ENCODE measurements around the gene CALM1.

Gene CALM1

DNA sequence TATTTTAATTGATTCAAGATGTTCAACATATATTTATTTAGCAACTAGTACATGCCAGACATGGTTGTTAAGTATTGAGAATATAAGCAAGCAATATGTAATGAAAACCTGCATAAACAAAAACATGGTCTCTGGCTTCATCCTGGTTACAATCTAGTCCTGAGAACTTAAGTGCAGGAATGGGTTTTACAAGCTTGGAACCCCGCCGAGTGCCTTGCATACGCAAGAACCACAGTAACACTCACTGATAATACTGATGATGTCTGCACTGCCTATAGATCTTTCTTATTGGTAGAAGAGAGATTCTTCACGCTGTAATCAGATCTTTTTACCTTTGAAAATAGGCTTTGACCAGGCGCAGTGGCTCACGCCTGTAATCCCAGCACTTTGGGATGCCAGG is 22.9 kb upstream of the CALM1 start:
- no peaks in the 10 kb centered on the region for H3K9me3 ChIP-seq (replicated peaks; ENCODE audit: low read length)
- H3K9ac ChIP-seq (ENCODE audit: low read depth, low read length): no peak overlapping the region

DNA sequence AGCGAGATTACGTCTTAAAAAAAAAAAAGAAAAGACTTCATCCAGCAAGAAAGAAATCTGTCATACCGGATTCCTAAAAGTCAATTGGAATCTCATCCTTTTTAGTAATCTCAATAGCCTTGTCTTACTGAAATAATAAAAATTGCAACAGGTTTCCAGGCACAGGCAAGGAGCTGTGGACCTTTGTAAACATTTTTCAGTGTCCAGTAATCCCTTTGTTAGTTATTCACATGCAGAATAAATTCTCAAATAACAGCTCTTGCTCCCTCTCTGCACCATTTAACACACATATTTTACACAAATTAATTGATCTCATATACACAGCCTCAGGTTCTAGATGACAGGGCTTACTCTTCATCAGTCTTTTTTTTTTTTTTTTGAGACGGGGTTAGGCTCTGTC is 22.0 kb upstream of the CALM1 start:
- Histone ChIP-seq H3K4me1 (ENCODE audit: control insufficient read depth, insufficient read depth, low read length) (no peaks in the 10 kb centered on the region), H3K27me3 (ENCODE audit: control insufficient read depth, insufficient read depth, low read length) (no peaks in the 10 kb centered on the region), H3K4me2 (ENCODE audit: low read length) (no peak overlapping the region), H3K36me3 (ENCODE audit: insufficient read depth, low read length) (no peaks in the 10 kb centered on the region), H3K4me3 (ENCODE audit: low read length) (no peak overlapping the region), H3K9me3 (replicated peaks; ENCODE audit: low read length) (no peaks in the 10 kb centered on the region), H3K9ac (ENCODE audit: low read depth, low read length) (no peak overlapping the region)

More for the DNA sequence above, 22.9 kb upstream of the CALM1 start:
- no peak overlapping the region for H3K4me3 ChIP-seq (ENCODE audit: low read length)
- H3K4me2 ChIP-seq (ENCODE audit: low read length): no peak overlapping the region
- H3K27me3 ChIP-seq (ENCODE audit: control insufficient read depth, insufficient read depth, low read length): no peaks in the 10 kb centered on the region
- H3K4me1 ChIP-seq (ENCODE audit: control insufficient read depth, insufficient read depth, low read length): no peaks in the 10 kb centered on the region
- no peaks in the 10 kb centered on the region for H3K36me3 ChIP-seq (ENCODE audit: insufficient read depth, low read length)

DNA sequence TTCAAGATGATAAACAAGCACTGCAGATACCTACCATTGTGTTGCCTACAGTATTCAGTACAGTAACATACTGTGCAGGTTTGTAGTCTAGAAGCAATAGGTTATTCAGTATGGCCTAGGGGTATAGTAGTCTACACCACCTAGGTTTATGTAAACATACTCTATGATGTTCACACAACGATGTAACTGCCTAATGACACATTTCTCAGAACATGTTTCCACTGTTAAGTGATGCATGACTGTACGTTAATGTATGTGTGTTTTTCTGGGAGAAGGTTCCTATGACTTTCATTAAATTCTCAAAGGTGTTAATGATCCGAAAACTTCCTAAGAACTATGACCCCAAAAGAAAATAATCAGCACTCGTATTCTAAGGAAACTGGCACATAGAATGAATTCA is 20.9 kb upstream of the CALM1 start:
- Histone ChIP-seq H3K4me2 (ENCODE audit: low read length) (no peak overlapping the region), H3K36me3 (ENCODE audit: insufficient read depth, low read length) (no peaks in the 10 kb centered on the region), H3K4me1 (ENCODE audit: control insufficient read depth, insufficient read depth, low read length) (no peaks in the 10 kb centered on the region)

DNA sequence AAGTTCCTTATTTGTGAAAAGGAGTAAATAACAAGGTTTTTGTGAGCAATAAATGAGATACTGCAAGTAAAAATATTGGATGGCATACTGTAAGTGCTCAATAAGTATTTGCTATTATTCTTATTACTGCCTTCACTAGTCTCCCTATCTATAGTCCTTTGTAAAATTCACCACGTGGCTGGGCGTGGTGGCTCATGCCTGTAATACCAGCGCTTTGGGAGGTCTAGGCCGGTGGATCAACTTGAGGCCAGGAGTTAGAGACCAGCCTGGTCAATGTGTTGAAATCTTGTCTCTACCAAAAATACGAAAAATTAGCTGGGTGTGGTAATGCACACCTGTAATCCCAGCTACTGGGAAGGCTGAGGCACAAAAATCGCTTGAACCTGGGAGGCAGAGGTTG is 18.6 kb upstream of the CALM1 start:
- H3K4me3 ChIP-seq (ENCODE audit: low read length): no peak overlapping the region

More for the DNA sequence above, 20.9 kb upstream of the CALM1 start:
- no peak overlapping the region for H3K9ac ChIP-seq (ENCODE audit: low read depth, low read length)
- no peak overlapping the region for H3K4me3 ChIP-seq (ENCODE audit: low read length)
- no peaks in the 10 kb centered on the region for H3K9me3 ChIP-seq (replicated peaks; ENCODE audit: low read length)
- no peaks in the 10 kb centered on the region for H3K27me3 ChIP-seq (ENCODE audit: control insufficient read depth, insufficient read depth, low read length)

DNA sequence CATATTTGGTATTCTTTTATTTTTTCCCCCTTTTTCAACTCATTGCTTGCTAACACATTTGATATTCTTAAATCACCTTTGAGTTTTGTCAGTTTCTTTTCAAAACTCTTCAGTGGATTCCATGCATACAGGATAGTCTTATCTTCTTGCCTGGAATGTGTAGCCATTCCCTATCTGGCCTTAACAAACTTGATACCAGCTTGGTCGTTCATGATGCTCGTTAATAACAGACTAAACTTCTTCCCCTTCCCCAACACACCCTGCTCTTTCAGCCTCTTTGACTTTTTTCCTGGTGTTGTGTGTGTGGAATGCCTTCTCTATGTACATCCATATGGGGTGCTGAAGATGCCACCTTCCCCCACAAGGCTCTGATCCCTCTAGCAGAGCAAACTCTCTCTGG is 17.7 kb upstream of the CALM1 start:
- H3K27me3 ChIP-seq (ENCODE audit: control insufficient read depth, insufficient read depth, low read length): no peaks in the 10 kb centered on the region
- H3K4me3 ChIP-seq (ENCODE audit: low read length): no peak overlapping the region
- H3K9me3 ChIP-seq (replicated peaks; ENCODE audit: low read length): no peaks in the 10 kb centered on the region
- no peak overlapping the region for H3K4me2 ChIP-seq (ENCODE audit: low read length)
- H3K9ac ChIP-seq (ENCODE audit: low read depth, low read length): no peak overlapping the region
- no peaks in the 10 kb centered on the region for H3K36me3 ChIP-seq (ENCODE audit: insufficient read depth, low read length)
- H3K4me1 ChIP-seq (ENCODE audit: control insufficient read depth, insufficient read depth, low read length): peaks cover 17% of the 10 kb centered on the region

More for the DNA sequence above, 18.6 kb upstream of the CALM1 start:
- H3K27me3 ChIP-seq (ENCODE audit: control insufficient read depth, insufficient read depth, low read length): no peaks in the 10 kb centered on the region
- no peak overlapping the region for H3K4me2 ChIP-seq (ENCODE audit: low read length)
- no peaks in the 10 kb centered on the region for H3K36me3 ChIP-seq (ENCODE audit: insufficient read depth, low read length)
- H3K4me1 ChIP-seq (ENCODE audit: control insufficient read depth, insufficient read depth, low read length): peaks cover 9% of the 10 kb centered on the region
- no peak overlapping the region for H3K9ac ChIP-seq (ENCODE audit: low read depth, low read length)
- H3K9me3 ChIP-seq (replicated peaks; ENCODE audit: low read length): no peaks in the 10 kb centered on the region

DNA sequence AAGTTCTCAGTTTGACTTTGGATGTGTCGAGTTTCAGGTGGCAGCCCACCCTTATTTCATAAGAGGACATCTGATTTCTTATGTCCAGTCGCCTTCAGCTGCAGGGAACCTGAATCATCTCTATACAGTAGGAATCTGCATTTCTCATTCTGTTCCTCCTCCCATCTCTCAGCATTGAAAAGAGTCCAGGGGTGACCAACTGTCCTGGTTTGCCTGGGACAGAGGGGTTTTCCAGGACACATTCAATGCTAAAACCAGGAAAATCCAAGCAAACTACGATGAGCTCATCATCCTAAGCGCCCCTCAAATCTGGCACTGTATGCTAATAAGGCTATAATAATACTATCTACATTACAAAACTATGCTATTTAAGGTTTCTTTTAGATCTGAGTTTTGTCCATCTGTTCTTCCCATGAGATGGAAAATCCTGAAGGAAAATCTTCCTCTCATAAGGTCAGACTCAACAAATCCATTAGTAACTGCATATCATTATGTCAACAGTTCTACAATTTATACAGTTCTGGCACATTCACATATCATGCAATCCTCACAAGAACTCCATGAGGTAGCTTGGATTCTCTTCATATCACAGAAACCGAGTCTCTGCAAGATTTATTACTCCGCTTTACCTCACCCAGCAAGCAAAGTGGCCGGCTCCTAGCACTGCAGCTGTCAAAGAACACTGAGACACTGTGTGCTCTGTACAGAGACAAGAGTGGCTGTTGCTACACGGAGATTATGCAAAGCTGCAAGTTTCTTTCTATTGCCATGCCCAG is 15.6 kb upstream of the CALM1 start:
- Histone ChIP-seq H3K36me3 (ENCODE audit: insufficient read depth, low read length) (no peaks in the 10 kb centered on the region), H3K4me3 (ENCODE audit: low read length) (no peak overlapping the region), H3K27me3 (ENCODE audit: control insufficient read depth, insufficient read depth, low read length) (no peaks in the 10 kb centered on the region), H3K9ac (ENCODE audit: low read depth, low read length) (no peak overlapping the region), H3K4me1 (ENCODE audit: control insufficient read depth, insufficient read depth, low read length) (peaks cover 28% of the 10 kb centered on the region), H3K9me3 (replicated peaks; ENCODE audit: low read length) (no peaks in the 10 kb centered on the region), H3K4me2 (ENCODE audit: low read length) (peak overlapping the region; percentile 92)

DNA sequence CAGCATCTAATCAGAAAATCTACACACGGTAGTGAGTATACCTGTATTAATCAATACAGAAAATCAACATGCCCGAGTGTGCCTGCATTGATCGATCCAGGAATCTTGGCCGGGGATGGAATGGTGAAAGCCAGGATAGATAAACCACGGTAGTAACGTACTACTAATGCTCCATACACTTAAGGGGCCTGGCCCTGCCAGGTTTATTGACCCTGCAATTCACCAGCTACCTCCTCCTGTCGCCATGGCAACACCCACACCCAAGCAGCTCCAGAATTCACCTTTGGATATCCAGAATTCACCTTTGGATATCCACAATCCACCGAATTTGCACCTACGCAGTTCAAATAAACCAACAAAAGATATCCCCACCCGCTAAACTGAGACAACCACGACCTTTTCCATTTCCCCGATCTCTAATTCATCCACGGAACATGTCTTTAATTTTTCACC is 14.8 kb upstream of the CALM1 start:
- Histone ChIP-seq H3K9ac (ENCODE audit: low read depth, low read length) (peak overlapping the region; percentile 99), H3K4me3 (ENCODE audit: low read length) (peak overlapping the region; percentile 79), H3K36me3 (ENCODE audit: insufficient read depth, low read length) (no peaks in the 10 kb centered on the region), H3K4me2 (ENCODE audit: low read length) (peak overlapping the region; percentile 92), H3K27me3 (ENCODE audit: control insufficient read depth, insufficient read depth, low read length) (no peaks in the 10 kb centered on the region), H3K4me1 (ENCODE audit: control insufficient read depth, insufficient read depth, low read length) (peaks cover 28% of the 10 kb centered on the region), H3K9me3 (replicated peaks; ENCODE audit: low read length) (no peaks in the 10 kb centered on the region)

DNA sequence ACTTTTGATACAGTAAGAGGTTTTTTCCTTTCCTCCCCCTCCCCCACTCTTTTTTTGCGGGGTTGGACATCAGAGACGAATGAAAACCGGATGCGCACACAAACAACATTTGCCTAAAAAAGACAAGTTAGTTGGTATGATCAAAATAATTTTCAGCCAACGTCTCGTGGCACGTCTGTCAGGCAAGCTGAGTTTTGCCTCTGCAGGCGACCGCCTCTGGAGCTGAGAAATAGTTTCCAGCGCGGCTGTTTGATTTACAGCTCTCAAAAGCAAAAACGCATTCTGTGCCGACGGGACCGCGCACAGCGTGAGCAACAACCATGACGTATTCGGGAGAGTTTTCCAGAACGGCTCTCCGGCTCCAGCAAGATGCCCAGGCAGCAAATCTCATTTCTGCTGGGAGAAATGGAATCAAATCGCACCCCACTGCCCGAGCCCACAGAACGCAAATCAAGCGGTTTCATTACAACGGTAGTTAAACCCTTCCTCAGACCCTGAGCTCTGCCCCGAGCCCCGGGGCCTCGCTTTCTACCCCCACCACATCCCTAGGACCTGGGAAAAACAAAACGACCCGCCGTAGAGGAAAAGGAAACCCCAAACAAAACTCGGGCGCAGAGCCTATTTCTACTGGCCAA is 14.2 kb upstream of the CALM1 start:
- H3K4me2 ChIP-seq (ENCODE audit: low read length): peak overlapping the region; percentile 92
- no peaks in the 10 kb centered on the region for H3K9me3 ChIP-seq (replicated peaks; ENCODE audit: low read length)
- peaks cover 28% of the 10 kb centered on the region for H3K4me1 ChIP-seq (ENCODE audit: control insufficient read depth, insufficient read depth, low read length)
- H3K9ac ChIP-seq (ENCODE audit: low read depth, low read length): peak overlapping the region; percentile 99
- no peaks in the 10 kb centered on the region for H3K27me3 ChIP-seq (ENCODE audit: control insufficient read depth, insufficient read depth, low read length)
- H3K4me3 ChIP-seq (ENCODE audit: low read length): peak overlapping the region; percentile 79
- H3K36me3 ChIP-seq (ENCODE audit: insufficient read depth, low read length): no peaks in the 10 kb centered on the region

DNA sequence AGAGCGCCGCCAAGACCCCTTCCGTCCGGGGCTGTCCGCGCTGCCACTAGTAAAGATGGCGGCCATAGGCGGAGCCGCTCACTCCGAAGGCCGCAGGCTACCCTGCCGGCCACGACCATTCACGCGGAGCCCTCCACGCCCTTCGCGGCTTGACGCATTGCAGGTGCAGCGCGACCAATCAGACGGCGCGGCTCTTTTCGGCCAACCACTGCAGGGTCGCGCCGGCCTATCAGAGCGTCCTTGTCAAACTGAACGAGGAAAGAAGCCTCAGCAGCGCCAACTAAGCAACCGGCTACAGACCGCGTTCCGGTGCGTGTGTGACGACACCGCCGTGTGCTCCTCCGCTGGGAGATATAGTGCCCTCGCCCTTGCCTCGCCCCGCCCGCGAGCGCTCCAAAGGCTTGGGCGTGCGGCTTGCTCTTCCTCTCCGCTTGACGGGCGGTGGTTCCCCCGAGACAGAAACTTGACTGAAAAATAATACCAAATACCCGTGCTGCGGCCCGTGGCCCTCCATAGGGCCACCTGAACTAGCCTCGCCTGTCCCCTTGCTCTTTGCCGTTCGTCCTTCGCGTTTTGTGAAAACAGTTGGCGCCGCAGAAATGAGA is 13.6 kb upstream of the CALM1 start:
- H3K4me3 ChIP-seq (ENCODE audit: low read length): peak overlapping the region; percentile 79
- H3K27me3 ChIP-seq (ENCODE audit: control insufficient read depth, insufficient read depth, low read length): no peaks in the 10 kb centered on the region
- peak overlapping the region; percentile 99 for H3K9ac ChIP-seq (ENCODE audit: low read depth, low read length)
- no peaks in the 10 kb centered on the region for H3K9me3 ChIP-seq (replicated peaks; ENCODE audit: low read length)
- peaks cover 32% of the 10 kb centered on the region for H3K4me1 ChIP-seq (ENCODE audit: control insufficient read depth, insufficient read depth, low read length)
- no peaks in the 10 kb centered on the region for H3K36me3 ChIP-seq (ENCODE audit: insufficient read depth, low read length)
- peak overlapping the region; percentile 92 for H3K4me2 ChIP-seq (ENCODE audit: low read length)

DNA sequence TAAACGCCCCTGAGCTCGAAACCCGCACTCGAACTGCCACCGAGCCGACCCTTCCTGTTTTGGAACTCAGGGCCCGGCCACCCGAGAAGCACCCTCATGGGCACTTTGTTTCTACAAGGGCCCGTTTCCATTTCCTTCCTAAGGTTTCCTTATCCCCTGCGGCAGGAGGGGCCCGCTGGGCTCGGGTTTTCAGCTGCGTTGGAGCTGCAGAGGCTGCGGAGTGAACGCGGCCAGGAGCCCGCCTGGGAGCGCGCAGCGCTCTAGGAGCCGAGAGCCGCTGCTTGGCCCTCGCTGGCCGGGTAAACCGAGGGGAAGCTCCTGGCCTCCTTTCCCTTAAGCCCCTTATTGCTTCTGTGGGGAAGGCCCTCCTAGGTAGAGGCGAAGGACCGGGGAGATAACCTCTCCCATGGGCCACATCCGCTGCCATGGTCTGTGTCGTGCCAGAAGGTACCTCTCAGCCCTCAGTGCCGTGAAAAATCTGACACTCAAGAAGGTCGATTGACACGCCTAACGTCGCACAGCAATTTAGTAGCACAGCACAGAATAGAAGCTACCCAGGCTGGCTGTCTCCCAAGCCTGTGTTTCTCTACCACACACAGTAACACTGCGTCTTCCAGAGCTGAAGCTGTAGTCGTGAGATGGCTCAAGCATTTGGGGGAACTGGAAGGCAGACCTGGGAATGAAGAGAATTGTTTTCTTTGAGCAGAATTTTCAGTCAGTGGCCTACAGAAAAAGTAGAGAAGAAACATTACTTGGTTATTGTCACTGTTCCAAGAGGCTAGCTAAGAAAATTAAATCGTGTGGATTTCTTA is 12.9 kb upstream of the CALM1 start:
- H3K9ac ChIP-seq (ENCODE audit: low read depth, low read length): peak overlapping the region; percentile 92
- peaks cover 39% of the 10 kb centered on the region for H3K4me1 ChIP-seq (ENCODE audit: control insufficient read depth, insufficient read depth, low read length)

DNA sequence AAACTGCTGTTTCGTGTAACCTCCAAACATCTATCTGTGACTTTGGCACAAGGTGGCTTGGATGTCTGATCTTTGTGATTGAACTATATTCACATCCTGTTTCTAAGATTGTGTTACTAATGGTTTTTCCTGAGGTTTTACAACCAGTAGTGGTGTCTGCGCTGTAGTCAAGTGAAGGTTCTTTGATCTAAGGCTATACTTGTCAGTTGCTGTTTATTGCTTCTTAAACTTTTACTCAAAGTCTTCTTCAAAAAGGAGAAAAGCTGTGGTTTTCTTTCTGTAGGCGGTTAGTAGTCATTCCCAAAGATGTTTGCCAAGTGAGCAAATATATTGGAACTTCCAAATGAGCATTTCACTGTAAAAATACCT is 12.3 kb upstream of the CALM1 start:
- Histone ChIP-seq H3K27me3 (ENCODE audit: control insufficient read depth, insufficient read depth, low read length) (no peaks in the 10 kb centered on the region), H3K9ac (ENCODE audit: low read depth, low read length) (peak overlapping the region; percentile 92), H3K36me3 (ENCODE audit: insufficient read depth, low read length) (no peaks in the 10 kb centered on the region), H3K4me1 (ENCODE audit: control insufficient read depth, insufficient read depth, low read length) (peaks cover 44% of the 10 kb centered on the region), H3K9me3 (replicated peaks; ENCODE audit: low read length) (no peaks in the 10 kb centered on the region), H3K4me2 (ENCODE audit: low read length) (peak overlapping the region; percentile 92), H3K4me3 (ENCODE audit: low read length) (no peak overlapping the region)

More for the DNA sequence above, 12.9 kb upstream of the CALM1 start:
- peak overlapping the region; percentile 79 for H3K4me3 ChIP-seq (ENCODE audit: low read length)
- no peaks in the 10 kb centered on the region for H3K9me3 ChIP-seq (replicated peaks; ENCODE audit: low read length)
- no peaks in the 10 kb centered on the region for H3K27me3 ChIP-seq (ENCODE audit: control insufficient read depth, insufficient read depth, low read length)
- H3K36me3 ChIP-seq (ENCODE audit: insufficient read depth, low read length): no peaks in the 10 kb centered on the region
- H3K4me2 ChIP-seq (ENCODE audit: low read length): peak overlapping the region; percentile 92

Data from skeletal muscle satellite cell (primary cell).